SK-MEL-5 (cell line): ENCODE results near the gene MYH14. TPM values are rescaled to one million over a fixed set of nuclear protein-coding genes. Genes with fewer than 3 reads are reported as not detected.

Experiments
- DNase-seq: peaks from one replicate; pipeline ENCODE4 v3.0.0-alpha.2; 2016; ENCODE audit warnings: low read depth, low spot score
- in situ Hi-C: cut with HindIII; loops from 2 replicates; pipeline ENCODE4 v1.10.0; 2016; ENCODE audit warnings: low sequenced_read_pairs, high pct_unique_total_duplicates, low pct_unique_long_range_greater_than_20kb
- total RNA-seq: library from RNA; depleted of rRNA; stranded (reverse); fragments of >200 nt; shearing (Covaris generic); gene quantifications from 2 replicates; pipeline ENCODE4 v1.2.3, GENCODE V29; 2014

MYH14 gene
- total RNA-seq, 1 experiment from 2014 or later, result 15.1 TPM

DNA sequence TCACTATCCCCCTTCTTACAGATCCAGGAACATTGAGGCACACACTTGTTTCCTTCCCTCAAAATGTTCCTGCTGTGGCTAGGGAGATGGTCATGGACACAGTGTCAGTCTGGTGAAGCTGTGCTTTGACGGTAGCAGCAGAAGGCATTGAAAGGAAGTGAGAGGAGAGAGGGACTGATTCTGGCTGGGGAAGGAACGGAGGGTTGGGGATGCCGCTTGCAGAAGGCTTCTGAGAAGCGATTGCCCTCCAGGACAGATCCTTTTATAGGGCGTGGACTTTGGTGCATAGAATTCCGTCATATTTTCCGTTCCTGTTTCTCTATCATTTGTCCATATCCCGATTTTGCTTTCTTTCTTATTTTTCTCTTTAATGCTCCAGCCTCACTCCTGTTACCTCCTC is 14.1 kb upstream of the MYH14 start:
- in situ Hi-C loops, result no loop called here

DNA sequence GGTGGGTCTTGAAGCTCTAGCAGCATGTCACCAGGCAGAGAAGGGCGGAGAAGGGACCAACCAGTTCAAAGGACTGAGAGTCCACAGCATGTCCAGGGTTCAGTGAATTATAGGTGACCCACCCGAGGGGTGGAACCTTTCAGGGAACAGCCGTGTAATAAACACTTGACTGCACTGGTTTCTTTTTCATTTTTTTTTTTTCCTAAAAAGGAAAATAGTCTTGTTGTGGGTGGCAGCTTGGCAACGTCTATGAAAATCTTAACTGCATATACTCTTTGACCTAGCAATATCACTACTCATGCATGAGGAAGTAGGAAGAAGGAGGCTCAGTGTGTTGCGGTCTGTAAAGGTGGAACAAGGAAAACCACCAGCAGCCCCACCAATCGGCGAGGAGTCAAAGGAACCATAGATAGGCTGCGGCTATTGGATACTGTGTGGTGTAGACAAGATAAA is 13.0 kb upstream of the MYH14 start:
- no peak for DNase-seq
- in situ Hi-C loops, result no loop called here

More for the DNA sequence above, 14.1 kb upstream of the MYH14 start:
- DNase-seq, result no peak

DNA sequence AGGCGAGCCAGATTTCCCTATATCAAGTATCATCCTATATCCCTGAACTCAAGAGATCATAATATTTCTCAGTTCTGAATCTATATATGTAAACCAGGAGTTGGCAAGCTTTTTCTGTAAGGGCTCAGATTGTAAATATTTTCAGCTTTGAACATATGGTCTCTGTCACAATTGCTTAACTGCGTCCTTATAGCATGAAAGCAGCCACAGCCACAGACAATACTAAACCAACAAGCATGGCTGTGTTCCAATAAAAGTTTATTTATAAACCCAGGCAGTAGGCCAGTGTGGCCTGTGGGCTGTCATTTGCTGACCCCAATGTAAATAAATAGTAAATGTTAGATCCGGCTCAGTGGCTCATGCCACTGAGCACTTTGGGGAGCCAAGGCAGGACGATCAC is 12.2 kb upstream of the MYH14 start:
- in situ Hi-C loops, result no loop called here
- no peak for DNase-seq

DNA sequence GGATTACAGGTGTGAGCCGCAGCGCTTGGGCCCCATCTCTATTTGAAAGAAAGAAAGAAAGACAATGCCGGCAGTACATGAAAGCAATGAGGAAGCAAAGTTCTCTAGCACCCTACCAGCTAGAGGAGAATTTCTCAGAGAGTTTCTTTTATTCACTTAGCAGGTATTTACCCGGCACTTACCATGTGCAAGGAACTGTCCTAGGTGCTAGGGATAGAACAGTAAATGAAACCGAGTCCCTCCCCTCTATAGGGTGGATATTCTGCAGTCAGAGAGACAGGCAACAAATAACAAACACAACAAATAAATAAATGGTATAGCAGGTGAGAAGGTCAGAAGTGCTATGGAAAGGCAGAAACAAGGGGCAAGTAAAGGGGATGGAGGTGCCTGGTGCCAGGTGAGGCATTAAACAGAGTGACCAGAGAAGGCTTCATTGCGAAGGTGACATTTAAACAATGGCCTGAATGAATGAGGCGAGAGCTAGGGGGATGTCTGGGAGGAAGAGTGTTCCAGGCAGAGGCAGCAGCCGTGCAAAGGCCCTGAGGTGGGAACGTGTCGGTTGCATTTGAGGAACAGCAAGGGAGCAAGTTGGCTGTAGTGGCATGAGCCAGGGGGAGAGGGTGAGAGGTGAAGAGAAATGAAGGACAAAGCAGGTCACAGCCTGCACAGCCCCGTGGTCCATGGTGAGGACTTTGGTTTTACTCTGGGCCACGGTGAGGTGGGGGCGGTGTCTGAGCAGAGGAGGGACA is 10.8 kb upstream of the MYH14 start:
- DNase-seq, result no peak
- in situ Hi-C loops, result no loop called here

DNA sequence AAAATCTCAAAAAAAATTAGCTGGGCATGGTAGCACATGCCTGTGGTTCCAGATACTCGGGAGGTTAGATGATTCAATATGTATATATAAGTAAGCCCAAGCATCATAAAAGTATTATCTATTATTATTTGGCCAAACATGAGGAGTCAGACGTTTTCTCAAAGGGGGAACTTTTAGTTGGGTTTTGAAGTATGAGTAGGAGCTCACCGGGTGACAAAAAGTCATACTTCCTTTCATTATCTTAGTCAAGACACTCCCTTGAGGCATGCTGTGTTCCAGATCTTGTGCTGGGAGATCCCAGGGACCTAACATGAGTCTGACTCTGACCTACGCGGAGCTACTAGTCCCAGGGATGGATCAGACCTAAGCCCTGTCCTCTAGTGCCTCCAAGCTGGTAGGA is 8.2 kb upstream of the MYH14 start:
- no peak for DNase-seq

DNA sequence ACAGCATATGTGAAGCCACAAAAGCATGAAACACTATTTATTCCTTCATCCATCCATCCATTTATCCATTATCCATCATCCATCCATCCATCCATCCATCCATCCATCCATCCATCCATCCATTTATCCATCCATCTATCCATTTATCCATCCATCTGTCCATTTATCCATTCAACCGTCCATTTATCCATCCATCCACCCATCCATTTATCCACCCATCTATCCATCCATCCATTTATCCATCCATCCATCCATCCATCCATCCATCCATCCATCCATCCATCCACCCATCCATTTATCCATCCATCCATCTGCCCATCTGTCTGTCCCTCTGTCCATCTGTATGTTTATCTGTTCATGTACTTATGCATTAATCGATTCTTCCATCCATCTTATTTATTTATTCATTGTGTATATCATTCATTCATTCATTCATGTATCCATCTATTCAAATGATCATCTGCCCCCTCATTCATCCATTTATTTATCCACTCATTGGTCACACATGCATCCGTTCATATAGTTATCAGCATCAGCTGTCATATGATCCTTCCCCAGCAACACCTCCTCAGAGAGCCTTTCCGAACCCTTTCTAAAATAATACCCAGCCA is 7.0 kb upstream of the MYH14 start:
- DNase-seq, result no peak
- in situ Hi-C loops, result no loop called here

More for the DNA sequence above, 8.2 kb upstream of the MYH14 start:
- in situ Hi-C loops, result no loop called here

DNA sequence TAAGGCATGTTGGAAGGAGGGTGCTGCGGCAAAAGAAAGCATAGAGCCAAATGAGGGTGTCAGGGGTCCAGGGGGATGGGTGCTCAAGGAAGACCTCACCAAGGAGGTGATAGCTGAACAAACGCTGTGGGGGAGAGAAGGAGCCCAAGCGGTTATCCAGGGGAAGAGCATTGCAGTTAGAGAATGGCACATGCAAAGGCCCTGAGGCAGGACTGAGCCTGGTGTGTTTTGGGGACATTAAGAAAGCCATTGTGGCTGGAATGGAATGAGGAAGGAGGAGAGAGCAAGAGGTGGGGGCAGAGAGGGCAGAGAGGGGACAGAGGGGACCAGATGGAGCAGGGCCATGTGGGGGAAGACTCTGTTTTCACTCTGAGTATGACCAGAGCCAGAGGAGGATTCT is 6.1 kb upstream of the MYH14 start:
- DNase-seq, result no peak
- in situ Hi-C loops, result no loop called here

DNA sequence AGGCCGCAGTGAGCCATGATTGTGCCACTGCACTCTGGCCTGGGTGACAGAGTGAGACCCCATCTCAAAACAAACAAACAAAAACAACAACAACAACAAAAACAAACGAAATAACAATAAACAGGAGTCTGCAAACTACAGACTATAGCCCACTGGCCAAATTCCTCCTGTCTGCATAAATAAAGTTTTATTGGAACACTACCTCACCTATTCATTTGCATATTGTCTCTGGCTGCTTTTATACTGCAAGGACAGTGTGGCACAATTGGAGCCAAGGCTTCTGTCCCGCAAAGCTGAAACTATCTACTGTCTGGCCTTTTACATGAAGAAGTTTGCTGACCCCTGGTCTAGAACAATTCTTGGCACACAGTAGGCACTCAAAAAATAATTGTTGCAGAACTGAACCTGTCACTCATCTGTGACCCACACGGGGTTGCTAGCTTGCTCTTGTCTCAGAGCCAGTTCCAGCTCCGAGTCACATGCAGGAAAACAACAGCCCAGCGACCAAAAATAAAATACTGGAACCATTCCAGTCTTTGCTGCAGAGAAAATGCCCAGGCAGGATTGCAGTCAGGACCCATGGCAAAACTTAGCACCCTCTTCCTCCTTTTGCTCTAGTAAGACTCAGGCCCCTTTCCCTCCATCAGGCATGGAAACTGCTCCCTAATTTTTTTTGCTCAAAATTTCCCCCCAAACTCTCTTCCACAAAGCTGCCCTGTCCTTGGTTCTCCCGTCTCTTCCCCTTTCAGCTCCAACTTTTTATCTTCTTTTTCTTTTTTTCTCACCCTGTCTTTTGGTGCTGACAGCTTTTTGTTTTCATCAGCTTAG is 4.8 kb upstream of the MYH14 start:
- peak; percentile 18 for DNase-seq
- in situ Hi-C loops, result no loop called here

DNA sequence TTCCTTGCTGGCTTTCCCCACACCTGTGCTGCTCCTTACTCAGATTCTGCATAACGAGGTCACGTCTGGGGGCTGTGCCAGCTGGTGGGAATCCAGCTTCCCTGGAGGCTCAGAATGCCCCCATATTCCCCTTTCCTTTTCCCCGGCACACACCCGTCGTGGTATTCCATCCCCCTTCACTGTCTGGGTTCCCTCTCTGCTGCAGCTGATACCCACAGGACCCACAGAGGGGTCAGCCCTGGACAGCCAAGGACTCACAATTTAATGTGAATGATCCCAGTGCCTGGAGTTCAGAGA is 4.2 kb upstream of the MYH14 start:
- no peak for DNase-seq
- in situ Hi-C loops, result no loop called here

DNA sequence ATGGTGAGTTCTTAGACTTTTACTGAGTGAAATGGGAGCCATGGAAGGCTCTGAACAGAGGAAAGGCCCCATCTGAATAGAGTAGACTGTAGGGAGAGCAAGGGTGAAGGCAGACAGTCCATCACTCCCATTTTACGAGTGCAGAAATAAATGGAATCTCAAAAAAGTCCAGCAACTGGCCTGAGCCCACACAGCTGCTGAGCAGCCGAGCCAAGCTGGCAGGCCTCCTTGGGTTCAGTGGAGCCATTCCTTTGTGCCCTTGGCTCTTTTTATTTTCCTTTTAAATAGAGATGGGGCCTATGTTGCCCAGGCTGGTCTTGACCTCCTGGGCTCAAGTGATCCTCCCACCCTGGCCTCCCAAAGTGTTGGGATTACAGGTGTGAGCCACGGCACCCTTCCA is 1.0 kb upstream of the MYH14 start:
- in situ Hi-C loops, result no loop called here
- no peak for DNase-seq

DNA sequence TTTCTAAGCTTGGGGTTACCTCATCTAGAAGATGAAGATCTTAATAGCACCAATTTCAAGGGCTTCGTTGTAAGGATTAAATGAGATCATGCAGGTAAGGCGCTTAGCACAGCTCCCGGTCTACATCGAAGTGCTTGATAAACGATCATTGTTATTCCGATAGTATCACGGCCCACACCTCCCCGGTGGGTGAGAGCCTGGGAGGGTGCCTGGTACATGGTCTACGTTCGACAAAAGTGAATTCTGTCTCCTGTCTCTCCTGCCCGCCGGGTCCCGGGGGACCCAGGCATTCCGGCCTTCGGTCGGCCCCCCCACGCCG is 501 bp upstream of the MYH14 start:
- in situ Hi-C loops, result no loop called here
- no peak for DNase-seq

DNA sequence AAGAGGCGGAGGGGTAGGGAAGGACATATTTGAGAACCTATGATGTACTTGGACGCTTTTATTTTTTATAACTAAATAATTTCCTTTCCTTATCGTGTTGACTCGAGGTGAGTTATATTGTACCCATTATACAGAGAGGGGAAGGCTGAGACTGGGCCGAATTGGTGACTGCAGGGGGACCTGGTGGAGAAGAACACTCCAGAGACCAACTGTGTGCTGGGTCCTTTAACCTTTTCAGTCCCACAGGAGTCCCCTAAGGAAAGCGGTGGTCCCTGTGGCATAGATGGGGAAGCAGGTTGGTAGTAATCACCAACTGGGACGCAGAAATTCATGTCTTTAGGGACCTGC is 633 bp downstream of the MYH14 start:
- in situ Hi-C loops, result no loop called here
- no peak for DNase-seq

DNA sequence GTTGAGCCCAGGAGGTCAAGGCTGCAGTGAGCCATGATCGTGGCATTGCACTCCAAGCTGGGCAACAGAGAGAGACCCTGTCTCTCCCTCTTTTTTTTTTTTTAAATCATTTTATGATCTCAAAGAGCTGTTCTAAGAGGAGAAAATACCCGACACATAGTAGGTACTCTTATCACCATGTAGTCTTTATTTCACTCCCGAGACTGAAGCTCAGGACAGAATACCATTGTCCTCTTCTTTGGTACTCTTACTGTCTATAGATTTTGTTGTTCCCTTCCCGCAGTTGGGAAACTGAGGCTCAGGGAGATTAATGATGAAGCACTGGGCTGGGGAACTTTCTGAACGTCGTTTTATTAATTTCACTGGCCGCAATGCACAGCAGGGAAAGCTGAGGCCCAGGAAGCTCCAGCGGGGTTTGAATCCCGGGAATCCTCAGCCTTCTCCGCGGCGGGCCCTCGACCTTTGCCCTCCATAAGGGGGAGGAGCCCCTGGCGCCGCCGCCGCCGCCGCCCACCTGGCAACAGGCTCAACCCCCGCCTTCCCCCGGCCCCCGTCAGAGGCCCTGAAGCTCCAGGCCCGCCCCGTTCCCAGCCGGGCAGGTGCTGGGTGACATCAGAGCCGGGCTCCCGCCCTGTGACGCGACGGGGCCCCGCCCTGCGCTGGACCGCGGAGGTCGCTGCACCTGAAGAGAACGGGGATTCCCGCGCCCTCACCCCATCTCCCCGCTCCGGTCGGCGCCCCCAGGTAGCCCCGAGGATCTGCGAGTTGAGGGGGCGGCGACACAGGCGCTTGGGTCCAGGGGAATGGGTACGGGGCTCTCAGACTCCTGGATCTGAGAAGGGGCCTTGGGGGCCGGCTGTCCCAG is 1.6 kb downstream of the MYH14 start:
- in situ Hi-C loops, result no loop called here
- DNase-seq, result no peak

DNA sequence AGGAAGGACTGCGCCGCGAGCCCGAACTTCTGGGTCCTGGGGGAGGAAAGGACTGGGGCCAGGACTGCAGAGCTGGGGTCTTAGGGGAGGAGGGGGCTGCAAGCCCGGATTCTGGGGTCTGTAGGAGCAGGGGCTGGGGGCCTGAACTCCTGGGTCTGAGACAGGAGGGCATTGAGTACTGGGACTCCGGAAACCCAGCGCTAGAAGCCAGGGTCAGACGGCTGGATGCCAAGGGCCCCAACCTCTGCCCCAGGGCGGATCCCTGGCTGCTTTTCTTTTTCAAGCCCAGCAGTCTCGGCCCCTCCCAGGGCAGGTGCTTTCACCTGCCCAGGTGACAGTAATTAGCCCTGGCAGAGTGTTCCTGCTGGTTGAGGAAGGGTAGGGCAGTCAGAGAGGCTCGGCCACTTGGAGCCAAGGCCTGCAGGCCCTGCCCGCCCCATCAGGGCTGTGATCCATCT is 2.3 kb downstream of the MYH14 start:
- in situ Hi-C loops, result no loop called here
- no peak for DNase-seq

DNA sequence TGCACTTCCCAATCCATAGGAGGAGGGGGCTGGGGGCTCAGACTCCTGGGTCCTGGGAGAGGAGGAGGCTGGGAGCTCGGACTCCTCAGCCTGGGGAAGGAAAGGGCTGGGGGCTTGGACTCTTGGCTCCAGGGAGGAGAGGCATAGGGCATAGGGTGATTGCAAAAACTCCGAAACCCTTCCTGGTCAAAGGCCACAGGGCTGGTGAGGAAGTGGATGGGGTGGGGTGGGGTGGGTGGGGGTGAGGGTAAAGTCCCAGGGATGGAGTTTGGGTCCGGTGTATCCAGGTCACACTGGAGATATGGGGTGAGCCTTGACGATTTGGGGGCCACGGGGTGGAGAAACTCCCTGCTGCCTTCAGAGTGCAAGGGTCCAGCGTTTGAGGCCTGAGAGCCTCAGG is 2.8 kb downstream of the MYH14 start:
- in situ Hi-C loops, result no loop called here
- DNase-seq, result no peak

DNA sequence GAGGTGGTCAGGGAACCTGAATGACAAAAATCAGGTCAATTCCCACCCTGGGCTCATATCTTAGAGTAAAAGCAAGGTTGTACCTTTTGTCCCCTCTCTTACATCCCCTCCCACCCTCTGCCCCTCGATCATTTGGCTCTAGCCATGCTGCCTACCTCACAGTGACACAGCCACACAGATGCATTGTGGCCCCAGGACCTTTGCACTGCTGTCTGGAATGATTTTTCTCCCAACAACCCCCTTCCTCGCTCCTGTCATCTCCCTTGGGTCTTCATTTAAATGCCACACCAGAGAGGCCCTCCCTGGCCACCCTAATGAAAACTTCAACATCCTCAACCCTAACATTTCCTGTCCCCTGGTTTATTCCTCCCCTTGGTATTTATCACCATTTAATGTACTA is 4.3 kb downstream of the MYH14 start:
- DNase-seq, result no peak
- in situ Hi-C loops, result no loop called here

DNA sequence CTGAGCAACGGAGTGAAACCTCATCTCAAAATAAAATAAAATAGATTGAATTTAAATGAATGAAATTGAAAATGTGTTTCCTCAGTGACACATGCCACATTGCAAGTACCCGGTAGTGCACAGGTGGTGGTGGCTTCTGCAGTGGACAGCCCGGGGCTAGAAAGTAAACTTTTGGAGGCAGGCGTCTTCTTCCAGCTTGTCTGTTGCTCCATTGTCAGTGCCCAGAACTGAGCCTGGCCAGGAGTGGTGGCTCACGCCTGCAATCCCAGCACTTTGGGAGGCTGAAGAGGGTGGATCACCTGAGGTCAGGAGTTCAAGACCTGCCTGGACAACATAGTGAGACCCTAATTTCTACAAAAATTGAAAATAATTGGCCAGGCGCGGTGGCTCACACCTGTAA is 5.7 kb downstream of the MYH14 start:
- no peak for DNase-seq

DNA sequence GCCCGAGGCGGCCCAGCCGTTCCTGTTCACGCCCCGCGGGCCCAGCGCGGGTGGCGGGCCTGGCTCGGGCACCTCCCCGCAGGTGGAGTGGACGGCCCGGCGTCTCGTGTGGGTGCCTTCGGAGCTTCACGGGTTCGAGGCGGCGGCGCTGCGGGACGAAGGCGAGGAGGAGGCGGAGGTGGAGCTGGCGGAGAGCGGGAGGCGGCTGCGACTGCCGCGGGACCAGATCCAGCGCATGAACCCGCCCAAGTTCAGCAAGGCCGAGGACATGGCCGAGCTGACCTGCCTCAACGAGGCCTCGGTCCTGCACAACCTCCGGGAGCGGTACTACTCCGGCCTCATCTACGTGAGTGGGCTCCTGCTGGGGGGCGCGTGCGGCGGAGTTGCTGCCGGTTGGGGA is 7.0 kb downstream of the MYH14 start:
- no peak for DNase-seq
- in situ Hi-C loops, result no loop called here

More for the DNA sequence above, 5.7 kb downstream of the MYH14 start:
- in situ Hi-C loops, result no loop called here
